ENCODE results near the gene PRELID3B. TPM values are rescaled to one million over a fixed set of nuclear protein-coding genes. Genes with fewer than 3 reads are reported as not detected.

The PRELID3B gene
- total RNA-seq, 4 donors from 2014 or later, result 19.2 to 34.5 (median 23.1) TPM

- TF ChIP-seq CTCF (IDR thresholded peaks at IDR 0.05) (no peak), POLR2A (IDR thresholded peaks at IDR 0.05) (no peak)
- Histone ChIP-seq H3K27ac (no peak overlapping the region), H3K36me3 (peaks cover 0 to 27% (median 0%) of the 10 kb centered on the region in 3 donors), H3K9me3 (no peaks in the 10 kb centered on the region), H3K27me3 (no peaks in the 10 kb centered on the region), H3K4me1 (no peaks in the 10 kb centered on the region), H3K4me3 (no peak overlapping the region)
- WGBS, 2 donors, result 95 to 98% methylated on average over 10 of the region's 10 CpGs
- no peak for DNase-seq (ENCODE audit: low spot score in 2 of 2)
These were observed 23.8 kb downstream of the PRELID3B start for GRCh38 chr20:59018817-59019216.

- Histone ChIP-seq H3K36me3 (peaks cover 0 to 16% (median 0%) of the 10 kb centered on the region in 3 donors), H3K27ac (no peak overlapping the region), H3K9me3 (no peaks in the 10 kb centered on the region), H3K4me3 (no peak overlapping the region), H3K4me1 (no peaks in the 10 kb centered on the region), H3K27me3 (no peaks in the 10 kb centered on the region)
- WGBS, 2 donors, result 92% methylated on average over 14 to 16 of the region's 16 CpGs
- TF ChIP-seq CTCF (IDR thresholded peaks at IDR 0.05), result no peak
- TF ChIP-seq EP300 (IDR thresholded peaks at IDR 0.05), result no peak
- no peak for TF ChIP-seq POLR2A (IDR thresholded peaks at IDR 0.05)
- no peak for DNase-seq (ENCODE audit: low spot score in 2 of 2)
These were observed 24.9 kb downstream of the PRELID3B start for GRCh38 chr20:59017493-59018231.

GRCh38 chr20:59016795-59017492, 25.6 kb downstream of the PRELID3B start:
- 48 to 52% methylated on average over 4 of the region's 4 CpGs for WGBS, 2 donors

GRCh38 chr20:59015812-59016711, 26.5 kb downstream of the PRELID3B start:
- Histone ChIP-seq H3K36me3 (peaks cover 0 to 4% (median 0%) of the 10 kb centered on the region in 3 donors), H3K27ac (no peak overlapping the region), H3K27me3 (no peaks in the 10 kb centered on the region), H3K4me3 (no peak overlapping the region), H3K9me3 (no peaks in the 10 kb centered on the region), H3K4me1 (peaks cover 0 to 6% (median 3%) of the 10 kb centered on the region in 4 donors)
- no peak for DNase-seq (ENCODE audit: low spot score in 2 of 2)
- TF ChIP-seq POLR2A (IDR thresholded peaks at IDR 0.05), result no peak
- TF ChIP-seq CTCF (IDR thresholded peaks at IDR 0.05), result no peak
- 76 to 77% methylated on average over 16 of the region's 16 CpGs for WGBS, 2 donors

More at GRCh38 chr20:59016795-59017492, 25.6 kb downstream of the PRELID3B start:
- no peaks in the 10 kb centered on the region for H3K9me3 ChIP-seq
- H3K36me3 ChIP-seq, result peaks cover 0 to 9% (median 0%) of the 10 kb centered on the region in 3 donors
- no peak for DNase-seq (ENCODE audit: low spot score in 2 of 2)
- TF ChIP-seq EP300 (IDR thresholded peaks at IDR 0.05) (no peak), CTCF (IDR thresholded peaks at IDR 0.05) (no peak), POLR2A (IDR thresholded peaks at IDR 0.05) (no peak)
- no peaks in the 10 kb centered on the region for H3K4me1 ChIP-seq
- H3K4me3 ChIP-seq, result no peak overlapping the region
- H3K27ac ChIP-seq, result no peak overlapping the region
- H3K27me3 ChIP-seq, result no peaks in the 10 kb centered on the region
